A549 (cell line): ENCODE measurements around the gene ZDHHC3. TPM values are rescaled to one million over a fixed set of nuclear protein-coding genes. Genes with fewer than 3 reads are reported as not detected.

Experiments
- ATAC-seq, 2 experiments: fragments of 200-7000 bp in 1 of 2; fragments of >200 bp in 1 of 2; cut with Nextera tagmentation in 1 of 2; cut with Tn5 transposase in 1 of 2; 3 replicates each; pipeline versions ENCODE4 v1.8.0 to v1.9.1; 2018 to 2020; ENCODE audit warnings: mild to moderate bottlenecking in 1 of 2, moderate library complexity in 1 of 2
- CTCF ChIA-PET: fragments of 300-600 bp; sonication (Branson Sonifier 250); formaldehyde crosslinking; extraction: SDS; loops from one replicate; lab custom pipeline; 2021; ENCODE audit warnings: antibody characterized with exemption, inconsistent platforms; lab: Yijun Ruan, JAX
- POLR2A ChIA-PET: fragments of 350-600 bp; formaldehyde crosslinking; extraction: SDS; loops from one replicate; lab custom pipeline; 2021; ENCODE audit warnings: antibody characterized with exemption, inconsistent platforms; lab: Yijun Ruan, JAX
- DNase-seq, 2 experiments: peaks; one replicate each; pipeline versions ENCODE4 v3.0.0 to v3.0.0-alpha.2; 2011 to 2016; ENCODE audit warnings: low read depth in 1 of 2, low spot score in 1 of 2
- FAIRE-seq: peaks from 2 replicates; lab custom pipeline; 2011; peaks lifted over from hg19 to GRCh38; lab: Jason Lieb, UNC
- H3K27ac ChIP-seq, 2 experiments: fragments of >200 bp; sonication (Bioruptor Twin); formaldehyde crosslinking; 3 replicates each; pipeline ENCODE4 v1.5.1; 2016 to 2017
- H3K4me1 ChIP-seq: fragments of >200 bp; sonication (Bioruptor Twin); formaldehyde crosslinking; 3 replicates; pipeline ENCODE4 v1.6.1; 2016
- H3K4me2 ChIP-seq: fragments of >200 bp; sonication (Bioruptor Twin); formaldehyde crosslinking; 3 replicates; pipeline ENCODE4 v1.6.1; 2016
- H3K4me3 ChIP-seq: fragments of >200 bp; sonication (Bioruptor Twin); formaldehyde crosslinking; 3 replicates; pipeline ENCODE4 v1.5.1; 2016
- H3K9me3 ChIP-seq: fragments of >200 bp; sonication (Bioruptor Twin); formaldehyde crosslinking; 3 replicates; pipeline ENCODE4 v1.6.1; 2016
- CEBPB ChIP-seq, 2 experiments: fragments of >200 bp in 1 of 2; sonication (Bioruptor Twin) in 1 of 2; formaldehyde crosslinking in 1 of 2; IDR thresholded peaks; 2 replicates each; pipeline ENCODE4 v1.6.1; 2012 to 2016
- CHD2 ChIP-seq: fragments of 150-350 bp; IDR thresholded peaks from 2 replicates; pipeline ENCODE4 v1.6.1; 2014; ENCODE audit warnings: low read length; ENCODE audit not compliant: partially characterized antibody
- EP300 ChIP-seq, 2 experiments: fragments of >200 bp; sonication (Bioruptor Twin); formaldehyde crosslinking; IDR thresholded peaks; 2 replicates in 1 of 2; 3 replicates in 1 of 2; pipeline ENCODE4 v1.6.1; 2016 to 2017
- HDAC2 ChIP-seq: fragments of 200-600 bp; sonication (generic); IDR thresholded peaks from 2 replicates; pipeline ENCODE4 v1.6.1; 2016
- KDM1A ChIP-seq: fragments of 200-600 bp; sonication (generic); IDR thresholded peaks from 2 replicates; pipeline ENCODE4 v1.6.1; 2016; ENCODE audit warnings: low read depth, mild to moderate bottlenecking
- KDM5A ChIP-seq: fragments of 200-600 bp; sonication (generic); IDR thresholded peaks from 2 replicates; pipeline ENCODE4 v1.6.1; 2016; ENCODE audit warnings: antibody characterized with exemption, mild to moderate bottlenecking
- MAZ ChIP-seq: fragments of 150-350 bp; IDR thresholded peaks from 2 replicates; pipeline ENCODE4 v1.6.1; 2014; ENCODE audit warnings: antibody characterized with exemption, low read depth, low read length, borderline replicate concordance
- MYC ChIP-seq: IDR thresholded peaks from 2 replicates; pipeline ENCODE4 v1.6.1; 2012; ENCODE audit warnings: mild to moderate bottlenecking, inconsistent platforms, low read length, improper control_type of control experiment, borderline replicate concordance
- NFE2L2 ChIP-seq: fragments of 150-350 bp; conservative IDR thresholded peaks from 2 replicates; pipeline ENCODE4 v1.6.1; 2014; ENCODE audit warnings: low read length
- NPAS2 ChIP-seq: fragments of 250-450 bp; sonication (Bioruptor Pico); IDR thresholded peaks from 2 replicates; pipeline ENCODE4 v1.8.0; 2022; ENCODE audit warnings: mild to moderate bottlenecking, moderate library complexity, borderline replicate concordance
- RAD21 ChIP-seq, 2 experiments: fragments of >200 bp in 1 of 2; sonication (Bioruptor Twin) in 1 of 2; formaldehyde crosslinking in 1 of 2; IDR thresholded peaks in 1 of 2; conservative IDR thresholded peaks in 1 of 2; 2 replicates in 1 of 2; 3 replicates in 1 of 2; pipeline ENCODE4 v1.6.1; 2012 to 2018; ENCODE audit warnings: inconsistent platforms in 1 of 2
- ZFP36 ChIP-seq: fragments of 450-650 bp; IDR thresholded peaks from 2 replicates; pipeline ENCODE4 v1.6.1; 2014; ENCODE audit warnings: borderline replicate concordance; ENCODE audit not compliant: partially characterized antibody
- ZNF302 ChIP-seq: fragments of 250-450 bp; sonication (Bioruptor Pico); IDR thresholded peaks from 2 replicates; pipeline ENCODE4 v1.9.0; 2021; ENCODE audit warnings: inconsistent platforms, mild to moderate bottlenecking, moderate library complexity
- WGBS: methylation state at CpG from one replicate; pipeline ENCODE4 v1.1.6; 2017; ENCODE audit errors: missing lambda C conversion rate; 5-methylcytosine and 5-hydroxymethylcytosine counted together
- polyA plus RNA-seq, 4 experiments: library from polyadenylated mRNA; depleted of rRNA in 3 of 4; stranded (reverse); fragments of >200 nt; fragmentation: RNase III in 1 of 4; extraction: RNeasy Plus Mini Kit Qiagen cat#74134 plus additional on column Dnase treatment in 1 of 4; gene quantifications; 2 replicates in 3 of 4; 3 replicates in 1 of 4; pipeline ENCODE4 v1.2.3, GENCODE V29; 2011 to 2017
- TF ChIP-seq, protein P1 (sequence below): fragments of >200 bp; sonication (Bioruptor Twin); formaldehyde crosslinking; IDR thresholded peaks from 2 replicates; pipeline ENCODE4 v1.6.1; 2016
- TF ChIP-seq, protein P2 (sequence below): fragments of 450-650 bp; IDR thresholded peaks from 2 replicates; pipeline ENCODE4 v1.6.1; 2014; ENCODE audit warnings: antibody characterized with exemption
- TF ChIP-seq, protein P3 (sequence below): fragments of 200-600 bp; sonication (generic); IDR thresholded peaks from 2 replicates; pipeline ENCODE4 v1.6.1; 2016; ENCODE audit warnings: antibody characterized with exemption, mild to moderate bottlenecking, moderate library complexity
- TF ChIP-seq, protein P4 (sequence below): fragments of >200 bp; sonication (Bioruptor Twin); formaldehyde crosslinking; IDR thresholded peaks from 3 replicates; pipeline ENCODE4 v1.5.1; 2016

ZDHHC3 gene
- polyA plus RNA-seq, 2 of the 4 experiments (the other 2 are of a cell fraction), result 28.7 to 57.7 TPM

DNA sequence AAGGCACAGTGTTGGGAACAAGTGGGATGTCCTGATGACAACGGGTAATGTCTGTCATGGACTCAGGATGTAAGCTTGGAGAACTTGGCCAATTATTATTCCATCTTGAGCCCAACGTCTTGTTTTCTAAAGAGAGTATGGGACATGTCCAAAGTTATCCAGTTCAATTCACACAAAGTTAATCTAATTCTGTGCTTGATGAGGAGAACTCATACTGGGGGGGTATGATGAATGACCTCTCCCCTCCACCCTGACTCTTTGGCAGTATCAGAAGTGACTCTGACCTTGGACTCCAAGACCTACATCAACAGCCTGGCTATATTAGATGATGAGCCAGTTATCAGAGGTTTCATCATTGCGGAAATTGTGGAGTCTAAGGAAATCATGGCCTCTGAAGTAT is 65.3 kb downstream of the ZDHHC3 start:
- POLR2A ChIA-PET, result no interaction called here
- no peak overlapping the region for H3K4me3 ChIP-seq
- FAIRE-seq (no peak), DNase-seq (no peak), ATAC-seq (no peak)
- no peak overlapping the region for H3K4me2 ChIP-seq
- CTCF ChIA-PET, result no interaction called here
- H3K4me1 ChIP-seq, result no peaks in the 10 kb centered on the region
- WGBS, result 39% methylated on average over 3 of the region's 3 CpGs
- H3K9me3 ChIP-seq, result peaks cover 26% of the 10 kb centered on the region; the same call in 2 of the 3 replicates
- TF ChIP-seq ZNF302, result no peak
- TF ChIP-seq, protein P1, sequence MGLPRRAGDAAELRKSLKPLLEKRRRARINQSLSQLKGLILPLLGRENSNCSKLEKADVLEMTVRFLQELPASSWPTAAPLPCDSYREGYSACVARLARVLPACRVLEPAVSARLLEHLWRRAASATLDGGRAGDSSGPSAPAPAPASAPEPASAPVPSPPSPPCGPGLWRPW, result no peak
- TF ChIP-seq MAZ, result no peak
- TF ChIP-seq, protein P2, sequence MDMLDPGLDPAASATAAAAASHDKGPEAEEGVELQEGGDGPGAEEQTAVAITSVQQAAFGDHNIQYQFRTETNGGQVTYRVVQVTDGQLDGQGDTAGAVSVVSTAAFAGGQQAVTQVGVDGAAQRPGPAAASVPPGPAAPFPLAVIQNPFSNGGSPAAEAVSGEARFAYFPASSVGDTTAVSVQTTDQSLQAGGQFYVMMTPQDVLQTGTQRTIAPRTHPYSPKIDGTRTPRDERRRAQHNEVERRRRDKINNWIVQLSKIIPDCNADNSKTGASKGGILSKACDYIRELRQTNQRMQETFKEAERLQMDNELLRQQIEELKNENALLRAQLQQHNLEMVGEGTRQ, result no peak
- TF ChIP-seq, protein P3, sequence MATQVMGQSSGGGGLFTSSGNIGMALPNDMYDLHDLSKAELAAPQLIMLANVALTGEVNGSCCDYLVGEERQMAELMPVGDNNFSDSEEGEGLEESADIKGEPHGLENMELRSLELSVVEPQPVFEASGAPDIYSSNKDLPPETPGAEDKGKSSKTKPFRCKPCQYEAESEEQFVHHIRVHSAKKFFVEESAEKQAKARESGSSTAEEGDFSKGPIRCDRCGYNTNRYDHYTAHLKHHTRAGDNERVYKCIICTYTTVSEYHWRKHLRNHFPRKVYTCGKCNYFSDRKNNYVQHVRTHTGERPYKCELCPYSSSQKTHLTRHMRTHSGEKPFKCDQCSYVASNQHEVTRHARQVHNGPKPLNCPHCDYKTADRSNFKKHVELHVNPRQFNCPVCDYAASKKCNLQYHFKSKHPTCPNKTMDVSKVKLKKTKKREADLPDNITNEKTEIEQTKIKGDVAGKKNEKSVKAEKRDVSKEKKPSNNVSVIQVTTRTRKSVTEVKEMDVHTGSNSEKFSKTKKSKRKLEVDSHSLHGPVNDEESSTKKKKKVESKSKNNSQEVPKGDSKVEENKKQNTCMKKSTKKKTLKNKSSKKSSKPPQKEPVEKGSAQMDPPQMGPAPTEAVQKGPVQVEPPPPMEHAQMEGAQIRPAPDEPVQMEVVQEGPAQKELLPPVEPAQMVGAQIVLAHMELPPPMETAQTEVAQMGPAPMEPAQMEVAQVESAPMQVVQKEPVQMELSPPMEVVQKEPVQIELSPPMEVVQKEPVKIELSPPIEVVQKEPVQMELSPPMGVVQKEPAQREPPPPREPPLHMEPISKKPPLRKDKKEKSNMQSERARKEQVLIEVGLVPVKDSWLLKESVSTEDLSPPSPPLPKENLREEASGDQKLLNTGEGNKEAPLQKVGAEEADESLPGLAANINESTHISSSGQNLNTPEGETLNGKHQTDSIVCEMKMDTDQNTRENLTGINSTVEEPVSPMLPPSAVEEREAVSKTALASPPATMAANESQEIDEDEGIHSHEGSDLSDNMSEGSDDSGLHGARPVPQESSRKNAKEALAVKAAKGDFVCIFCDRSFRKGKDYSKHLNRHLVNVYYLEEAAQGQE, result no peak
- no peak overlapping the region for H3K27ac ChIP-seq

DNA sequence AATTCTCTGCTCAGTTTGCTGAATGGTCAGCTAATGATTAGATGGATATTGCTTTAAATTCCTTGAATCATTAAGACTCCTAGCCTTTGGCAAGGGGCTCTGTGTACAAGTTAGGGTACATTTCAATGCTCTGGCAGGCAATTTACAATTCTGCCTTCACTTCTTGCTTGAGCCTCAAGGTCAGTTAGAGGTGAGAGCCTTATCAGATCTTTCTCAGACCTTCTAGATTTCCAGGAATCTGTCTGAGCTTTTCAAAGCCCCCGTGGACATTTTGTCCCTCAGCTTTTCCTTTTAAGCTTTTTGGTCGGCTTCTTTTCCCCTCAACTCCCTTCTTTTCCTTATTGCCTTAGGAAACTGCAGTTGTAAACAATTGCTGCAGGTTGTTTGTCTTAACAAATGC is 66.9 kb downstream of the ZDHHC3 start:
- 0% methylated on average over 2 of the region's 2 CpGs for WGBS
- Histone ChIP-seq H3K9me3 (peaks cover 22% of the 10 kb centered on the region; the same call in 2 of the 3 replicates), H3K4me1 (no peaks in the 10 kb centered on the region), H3K27ac (no peak overlapping the region), H3K4me3 (no peak overlapping the region), H3K4me2 (no peak overlapping the region)
- no peak for DNase-seq
- no peak for TF ChIP-seq EP300 (IDR thresholded peaks at IDR 0.05)
- no peak for TF ChIP-seq NPAS2 (CRISPR knock-in tag)
- TF ChIP-seq ZFP36, result no peak
- no peak for TF ChIP-seq RAD21 (conservative IDR thresholded peaks at IDR 0.05 in 1 of 2, IDR thresholded peaks at IDR 0.05 in 1 of 2)
- TF ChIP-seq HDAC2, result no peak
- FAIRE-seq, result no peak
- no peak for ATAC-seq
- POLR2A ChIA-PET, result no interaction called here
- CTCF ChIA-PET, result no interaction called here

DNA sequence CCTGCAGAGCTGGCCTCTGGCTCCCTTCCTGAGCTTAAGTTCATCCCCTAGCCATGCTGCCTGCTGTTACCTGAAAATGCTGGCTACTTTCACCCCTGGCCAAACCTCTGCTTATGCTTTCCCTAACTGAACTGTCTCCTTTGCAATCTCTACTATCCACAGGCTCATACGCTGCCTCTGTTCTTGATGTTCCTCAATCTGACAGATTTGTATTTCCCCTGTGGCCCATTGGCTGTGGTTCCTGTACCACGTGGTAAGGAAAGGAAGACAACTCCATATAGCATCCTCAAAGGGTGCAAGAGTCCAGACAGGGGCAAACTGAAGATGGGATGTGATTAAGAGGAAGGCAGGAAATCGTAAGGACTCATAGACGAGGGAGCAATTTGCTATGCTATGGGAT is 68.4 kb downstream of the ZDHHC3 start:
- DNase-seq (no peak), ATAC-seq (no peak), FAIRE-seq (no peak)
- Histone ChIP-seq H3K9me3 (peaks cover 18% of the 10 kb centered on the region; the same call in 2 of the 3 replicates), H3K4me1 (no peaks in the 10 kb centered on the region), H3K4me2 (no peak overlapping the region), H3K27ac (no peak overlapping the region)
- CTCF ChIA-PET, result interaction anchor here (0.6 to 1.6 kb wide), 4 partner anchors 39 to 1561 kb away, joined by 3 to 5 read pairs (median 3); no protein-coding TSS in a partner anchor
- TF ChIP-seq, protein P4, sequence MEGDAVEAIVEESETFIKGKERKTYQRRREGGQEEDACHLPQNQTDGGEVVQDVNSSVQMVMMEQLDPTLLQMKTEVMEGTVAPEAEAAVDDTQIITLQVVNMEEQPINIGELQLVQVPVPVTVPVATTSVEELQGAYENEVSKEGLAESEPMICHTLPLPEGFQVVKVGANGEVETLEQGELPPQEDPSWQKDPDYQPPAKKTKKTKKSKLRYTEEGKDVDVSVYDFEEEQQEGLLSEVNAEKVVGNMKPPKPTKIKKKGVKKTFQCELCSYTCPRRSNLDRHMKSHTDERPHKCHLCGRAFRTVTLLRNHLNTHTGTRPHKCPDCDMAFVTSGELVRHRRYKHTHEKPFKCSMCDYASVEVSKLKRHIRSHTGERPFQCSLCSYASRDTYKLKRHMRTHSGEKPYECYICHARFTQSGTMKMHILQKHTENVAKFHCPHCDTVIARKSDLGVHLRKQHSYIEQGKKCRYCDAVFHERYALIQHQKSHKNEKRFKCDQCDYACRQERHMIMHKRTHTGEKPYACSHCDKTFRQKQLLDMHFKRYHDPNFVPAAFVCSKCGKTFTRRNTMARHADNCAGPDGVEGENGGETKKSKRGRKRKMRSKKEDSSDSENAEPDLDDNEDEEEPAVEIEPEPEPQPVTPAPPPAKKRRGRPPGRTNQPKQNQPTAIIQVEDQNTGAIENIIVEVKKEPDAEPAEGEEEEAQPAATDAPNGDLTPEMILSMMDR, result no peak
- no peak for TF ChIP-seq NFE2L2
- TF ChIP-seq CHD2, result no peak
- no peak for TF ChIP-seq KDM5A
- no peak for TF ChIP-seq KDM1A
- no peak for TF ChIP-seq MAZ
- TF ChIP-seq CEBPB (IDR thresholded peaks at IDR 0.05), result no peak
- no peak for TF ChIP-seq MYC
- TF ChIP-seq, protein P2, result no peak
- TF ChIP-seq, all 56 proteins: peak for 0
- 63% methylated on average over 4 of the region's 4 CpGs for WGBS
- POLR2A ChIA-PET, result no interaction called here
- H3K4me3 ChIP-seq, result no peak overlapping the region
